IMR-90 (cell line): ENCODE data around the gene SDCCAG8. TPM values are rescaled to one million over a fixed set of nuclear protein-coding genes. Genes with fewer than 3 reads are reported as not detected.

Experiments
- ATAC-seq: fragments of 200-7000 bp; cut with Tn5 transposase; 2 replicates; pipeline ENCODE4 v1.9.1; 2020; ENCODE audit warnings: low read depth, mild to moderate bottlenecking, moderate library complexity
- BruUV-seq: library from RNA; stranded (reverse); fragments of 400-500 nt; replicated peaks from 2 replicates; lab custom pipeline; 2021; lab: Mats Ljungman, UMichigan
- CTCF ChIA-PET: fragments of 300-600 bp; formaldehyde crosslinking; extraction: SDS; loops from one replicate; lab custom pipeline; 2021; ENCODE audit warnings: antibody characterized with exemption; lab: Yijun Ruan, JAX
- POLR2A ChIA-PET: fragments of 300-600 bp; sonication (Branson Sonifier 250); formaldehyde crosslinking; loops from one replicate; lab custom pipeline; 2022; ENCODE audit warnings: antibody characterized with exemption; ENCODE audit not compliant: unreplicated experiment; lab: Charles Lee
- DNase-seq: peaks from one replicate; pipeline ENCODE4 v3.0.0; 2013
- H2AFZ ChIP-seq: replicated peaks from 2 replicates; pipeline ENCODE3; 2013; ENCODE audit warnings: low read length, mild to moderate bottlenecking; ENCODE audit not compliant: poor library complexity
- H2AK5ac ChIP-seq: 2 replicates; pipeline ENCODE4 v1.6.1; 2013; ENCODE audit warnings: low read depth, low read length, inconsistent platforms
- H2AK9ac ChIP-seq: replicated peaks from 2 replicates; pipeline ENCODE3; 2013; ENCODE audit warnings: mild to moderate bottlenecking, low read depth, low read length, moderate library complexity; ENCODE audit not compliant: poor library complexity
- H2BK120ac ChIP-seq: 2 replicates; pipeline ENCODE4 v1.6.1; 2013; ENCODE audit warnings: low read depth, low read length, inconsistent platforms
- H2BK15ac ChIP-seq: 3 replicates; pipeline ENCODE4 v1.6.1; 2013; ENCODE audit warnings: low read depth, low read length, inconsistent platforms
- H2BK20ac ChIP-seq: 2 replicates; pipeline ENCODE4 v1.6.1; 2013; ENCODE audit warnings: low read depth, mild to moderate bottlenecking, inconsistent platforms, low read length, moderate library complexity
- H2BK5ac ChIP-seq: 2 replicates; pipeline ENCODE4 v1.6.1; 2013; ENCODE audit warnings: mild to moderate bottlenecking, low read depth, low read length, inconsistent platforms; ENCODE audit not compliant: poor library complexity, severe bottlenecking
- H3K14ac ChIP-seq: replicated peaks from 2 replicates; pipeline ENCODE4 v1.6.1; 2013; ENCODE audit warnings: low read depth, low read length, inconsistent platforms
- H3K18ac ChIP-seq: 2 replicates; pipeline ENCODE4 v1.6.1; 2013; ENCODE audit warnings: low read depth, low read length, control low read depth
- H3K23ac ChIP-seq: 2 replicates; pipeline ENCODE4 v1.6.1; 2013; ENCODE audit warnings: low read depth, low read length, inconsistent platforms
- H3K27ac ChIP-seq: 2 replicates; pipeline ENCODE4 v1.5.1; 2013; ENCODE audit warnings: mild to moderate bottlenecking, control low read depth, low read length; ENCODE audit not compliant: insufficient read depth
- H3K27me3 ChIP-seq: 2 replicates; pipeline ENCODE4 v1.6.1; 2013; ENCODE audit warnings: low read length; ENCODE audit not compliant: control insufficient read depth, insufficient read depth
- H3K36me3 ChIP-seq: 2 replicates; pipeline ENCODE4 v1.6.1; 2013; ENCODE audit warnings: low read length, mixed read lengths; ENCODE audit not compliant: control insufficient read depth, insufficient read depth
- H3K4ac ChIP-seq: 2 replicates; pipeline ENCODE4 v1.6.1; 2013; ENCODE audit warnings: low read depth, low read length, inconsistent platforms
- H3K4me1 ChIP-seq: 2 replicates; pipeline ENCODE4 v1.6.1; 2013; ENCODE audit warnings: low read length, mixed read lengths; ENCODE audit not compliant: control insufficient read depth, insufficient read depth
- H3K4me2 ChIP-seq: 2 replicates; pipeline ENCODE4 v1.6.1; 2013; ENCODE audit warnings: low read depth, mild to moderate bottlenecking, control low read depth, low read length, moderate library complexity
- H3K4me3 ChIP-seq: 2 replicates; pipeline ENCODE4 v1.5.1; 2013; ENCODE audit warnings: low read depth, mild to moderate bottlenecking, control low read depth, low read length, moderate library complexity; ENCODE audit not compliant: insufficient read depth
- H3K56ac ChIP-seq: 2 replicates; pipeline ENCODE4 v1.6.1; 2013; ENCODE audit warnings: low read length, inconsistent platforms; ENCODE audit not compliant: insufficient read depth; ENCODE audit errors: extremely low read depth
- H3K79me1 ChIP-seq, 2 experiments: 2 replicates each; pipeline ENCODE4 v1.6.1; 2013; ENCODE audit warnings: low read length in 2 of 2, inconsistent platforms in 1 of 2, low read depth in 1 of 2
- H3K9ac ChIP-seq: 2 replicates; pipeline ENCODE4 v1.6.1; 2013; ENCODE audit warnings: low read depth, low read length, control low read depth
- H3K9me1 ChIP-seq: 2 replicates; pipeline ENCODE4 v1.6.1; 2013; ENCODE audit warnings: low read length, inconsistent platforms; ENCODE audit not compliant: insufficient read depth
- H3K9me3 ChIP-seq: 2 replicates; pipeline ENCODE4 v1.6.1; 2013; ENCODE audit warnings: low read length; ENCODE audit not compliant: control insufficient read depth, insufficient read depth
- H4K20me1 ChIP-seq: 2 replicates; pipeline ENCODE4 v1.6.1; 2013; ENCODE audit warnings: low read length, inconsistent platforms; ENCODE audit not compliant: insufficient read depth
- H4K5ac ChIP-seq: 2 replicates; pipeline ENCODE4 v1.6.1; 2013; ENCODE audit warnings: mild to moderate bottlenecking, low read depth, low read length, control low read depth
- H4K8ac ChIP-seq, 2 experiments: 2 replicates each; pipeline ENCODE4 v1.6.1; 2013; ENCODE audit warnings: low read depth in 2 of 2, low read length in 2 of 2, control low read depth in 1 of 2, inconsistent platforms in 1 of 2
- H4K91ac ChIP-seq: 2 replicates; pipeline ENCODE4 v1.6.1; 2013; ENCODE audit warnings: low read depth, low read length, inconsistent platforms; ENCODE audit not compliant: insufficient read depth
- BHLHE40 ChIP-seq: fragments of 150-350 bp; IDR thresholded peaks from 2 replicates; pipeline ENCODE4 v1.6.1; 2016; ENCODE audit warnings: mild to moderate bottlenecking, low read depth, low read length
- MAFK ChIP-seq: IDR thresholded peaks from 2 replicates; pipeline ENCODE4 v1.6.1; 2012; ENCODE audit warnings: low read depth, low read length, improper control_type of control experiment
- MAZ ChIP-seq: IDR thresholded peaks from 2 replicates; pipeline ENCODE4 v1.6.1; 2012; ENCODE audit warnings: low read depth, mild to moderate bottlenecking, low read length, improper control_type of control experiment, moderate library complexity, borderline replicate concordance
- MXI1 ChIP-seq: IDR thresholded peaks from 2 replicates; pipeline ENCODE4 v1.6.1; 2012; ENCODE audit warnings: low read depth, mild to moderate bottlenecking, low read length, moderate library complexity, borderline replicate concordance
- POLR2A ChIP-seq: IDR thresholded peaks from 2 replicates; pipeline ENCODE4 v1.6.1; 2012; ENCODE audit warnings: mild to moderate bottlenecking, low read depth, low read length
- RAD21 ChIP-seq: IDR thresholded peaks from 2 replicates; pipeline ENCODE4 v1.6.1; 2012; ENCODE audit warnings: low read length, improper control_type of control experiment
- RCOR1 ChIP-seq: IDR thresholded peaks from 2 replicates; pipeline ENCODE4 v1.6.1; 2012; ENCODE audit warnings: mild to moderate bottlenecking, low read length, improper control_type of control experiment; ENCODE audit not compliant: insufficient replicate concordance
- WGBS, 2 experiments: methylation state at CpG; one replicate each; pipeline versions ENCODE4 v1.1.5 to v1.1.7; 2013; ENCODE audit warnings: missing lambda C conversion rate in 2 of 2; ENCODE audit not compliant: insufficient read length in 1 of 2; ENCODE audit errors: extremely low coverage in 2 of 2; 5-methylcytosine and 5-hydroxymethylcytosine counted together
- dilution Hi-C: fragments of 300-500 bp; cut with HindIII; formaldehyde crosslinking; loops from one replicate; pipeline ENCODE4 v1.14.3; 2018; ENCODE audit warnings: low sequenced_read_pairs; ENCODE audit not compliant: unreplicated experiment
- in situ Hi-C: fragments of 300-500 bp; cut with MboI; formaldehyde crosslinking; loops from 3 replicates; pipeline ENCODE4 v1.14.3; 2019; ENCODE audit warnings: low sequenced_read_pairs, inconsistent platforms, mixed read lengths
- intact Hi-C: fragments of 100-400 bp; cut with micrococcal nuclease; formaldehyde crosslinking; loops from 2 replicates; pipeline ENCODE4 v1.10.0; 2022
- polyA plus RNA-seq, 3 experiments: library from polyadenylated mRNA; depleted of rRNA; stranded (reverse); fragments of >200 nt; gene quantifications; 2 replicates each; pipeline ENCODE4 v1.2.3, GENCODE V29; 2012; ENCODE audit warnings: low replicate concordance in 1 of 3
- total RNA-seq: library from RNA; depleted of rRNA; stranded (reverse); fragments of >200 nt; gene quantifications from 2 replicates; pipeline ENCODE4 v1.2.3, GENCODE V29; 2012

Gene SDCCAG8
- total and polyA plus RNA-seq, 2 of the 4 experiments (the other 2 are of a cell fraction): 25.2 to 46.8 TPM

GRCh38 chr1:243435836-243436235 lies 180.0 kb downstream of the SDCCAG8 start:
- Histone ChIP-seq H2BK15ac (no peak overlapping the region), H3K14ac (no peak overlapping the region), H3K4me3 (no peak overlapping the region), H3K27ac (no peak overlapping the region), H3K9ac (no peak overlapping the region), H2AK9ac (no peak overlapping the region), H2BK20ac (no peak overlapping the region), H3K4ac (no peak overlapping the region), H2AK5ac (no peak overlapping the region), H4K8ac (no peak overlapping the region), H3K4me1 (peaks cover 6% of the 10 kb centered on the region), H4K20me1 (no peaks in the 10 kb centered on the region), H3K9me1 (peaks cover 5% of the 10 kb centered on the region; the same call in 1 of the 2 replicates), H3K36me3 (no peaks in the 10 kb centered on the region), H3K79me1 (no peaks in the 10 kb centered on the region; a peak in 1 of 4 replicates), H2BK5ac (no peak overlapping the region), H3K4me2 (no peak overlapping the region), H3K27me3 (no peaks in the 10 kb centered on the region), H3K18ac (no peak overlapping the region), H2AFZ (no peak overlapping the region), H3K9me3 (no peaks in the 10 kb centered on the region), H4K5ac (no peak overlapping the region), H4K91ac (no peak overlapping the region), H2BK120ac (no peak overlapping the region), H3K56ac (no peak overlapping the region), H3K23ac (no peak overlapping the region)
- TF ChIP-seq BHLHE40 (no peak), MAFK (no peak), RCOR1 (no peak), MAZ (no peak), POLR2A (no peak), MXI1 (no peak), RAD21 (no peak)
- CTCF ChIA-PET: no interaction called here
- no TSS peak for BruUV-seq
- intact Hi-C loops (no loop called here), dilution Hi-C loops (no loop called here), in situ Hi-C loops (no loop called here)
- no CpG with 5 or more reads among the region's 3 CpGs for WGBS, 2 experiments
- POLR2A ChIA-PET: no interaction called here
- ATAC-seq: no peak
- no peak for DNase-seq
